Right lobe of liver (tissue), 4 donors: ENCODE data around the gene UBE3D.

ENCODE experiments used
- POLR2A ChIP-seq: fragments of 450-650 bp; IDR thresholded peaks from one replicate; pipeline ENCODE4 v1.6.1; 2017; ENCODE audit warnings: antibody characterized with exemption, mild to moderate bottlenecking
- TF ChIP-seq, protein P1 (sequence below), 4 donors: fragments of 200-600 bp in 3 of 4; fragments of 450-650 bp in 1 of 4; IDR thresholded peaks; one replicate each; pipeline versions ENCODE4 v1.5.1 to v1.8.0; 2016 to 2022; ENCODE audit warnings: antibody characterized with exemption in 4 of 4, mild to moderate bottlenecking in 2 of 4
- donor health status: DM: no; HTN: no; CAD: no.
- donor health status: DM: no; HTN: no; CAD: no.
- donor health status: DM: no; HTN: yes; CAD: no.

DNA sequence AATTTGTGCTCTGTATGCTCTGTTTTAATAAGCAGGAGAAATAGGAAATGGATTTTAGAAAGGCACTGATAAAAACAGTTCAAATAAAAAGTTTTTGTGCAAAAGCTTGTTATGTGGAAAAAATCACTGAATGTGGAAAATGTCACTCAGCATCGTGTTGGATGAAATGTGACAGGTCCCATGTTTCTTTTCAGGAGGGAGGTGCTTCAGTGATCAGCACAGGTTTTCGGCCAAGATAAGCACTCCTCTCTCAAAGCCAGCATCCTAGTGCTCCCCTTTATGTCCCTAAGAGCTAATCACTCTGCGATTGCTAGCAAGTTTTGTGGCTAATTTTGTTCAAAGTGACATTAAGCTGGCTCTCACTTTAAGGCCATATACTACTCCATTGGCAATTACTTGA is 12.0 kb downstream of the UBE3D start:
- TF ChIP-seq, protein P1, sequence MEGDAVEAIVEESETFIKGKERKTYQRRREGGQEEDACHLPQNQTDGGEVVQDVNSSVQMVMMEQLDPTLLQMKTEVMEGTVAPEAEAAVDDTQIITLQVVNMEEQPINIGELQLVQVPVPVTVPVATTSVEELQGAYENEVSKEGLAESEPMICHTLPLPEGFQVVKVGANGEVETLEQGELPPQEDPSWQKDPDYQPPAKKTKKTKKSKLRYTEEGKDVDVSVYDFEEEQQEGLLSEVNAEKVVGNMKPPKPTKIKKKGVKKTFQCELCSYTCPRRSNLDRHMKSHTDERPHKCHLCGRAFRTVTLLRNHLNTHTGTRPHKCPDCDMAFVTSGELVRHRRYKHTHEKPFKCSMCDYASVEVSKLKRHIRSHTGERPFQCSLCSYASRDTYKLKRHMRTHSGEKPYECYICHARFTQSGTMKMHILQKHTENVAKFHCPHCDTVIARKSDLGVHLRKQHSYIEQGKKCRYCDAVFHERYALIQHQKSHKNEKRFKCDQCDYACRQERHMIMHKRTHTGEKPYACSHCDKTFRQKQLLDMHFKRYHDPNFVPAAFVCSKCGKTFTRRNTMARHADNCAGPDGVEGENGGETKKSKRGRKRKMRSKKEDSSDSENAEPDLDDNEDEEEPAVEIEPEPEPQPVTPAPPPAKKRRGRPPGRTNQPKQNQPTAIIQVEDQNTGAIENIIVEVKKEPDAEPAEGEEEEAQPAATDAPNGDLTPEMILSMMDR (IDR thresholded peaks at IDR 0.05), result no peak
- TF ChIP-seq POLR2A, result no peak
